Esophagus muscularis mucosa (tissue), 4 donors: ENCODE data around the gene COG2.

Experiments
- EP300 ChIP-seq: sonication (generic); formaldehyde crosslinking; IDR thresholded peaks from one replicate; pipeline ENCODE4 v1.6.1; 2017; ENCODE audit warnings: antibody characterized with exemption
- POLR2A ChIP-seq: fragments of 450-650 bp; IDR thresholded peaks from one replicate; pipeline ENCODE4 v1.6.1; 2017; ENCODE audit warnings: antibody characterized with exemption, moderate library complexity, mild to moderate bottlenecking, low read depth
- TF ChIP-seq, protein P1 (sequence below), 3 experiments: fragments of 200-600 bp in 2 of 3; fragments of 450-650 bp in 1 of 3; sonication (generic) in 2 of 3; IDR thresholded peaks; one replicate each; pipeline ENCODE4 v1.5.1; 2017 to 2019; ENCODE audit warnings: antibody characterized with exemption in 3 of 3, mild to moderate bottlenecking in 2 of 3, moderate library complexity in 1 of 3

GRCh38 chr1:230624097-230624713 lies 18.1 kb upstream of the COG2 start:
- TF ChIP-seq POLR2A (no peak), EP300 (no peak)
- TF ChIP-seq, protein P1, sequence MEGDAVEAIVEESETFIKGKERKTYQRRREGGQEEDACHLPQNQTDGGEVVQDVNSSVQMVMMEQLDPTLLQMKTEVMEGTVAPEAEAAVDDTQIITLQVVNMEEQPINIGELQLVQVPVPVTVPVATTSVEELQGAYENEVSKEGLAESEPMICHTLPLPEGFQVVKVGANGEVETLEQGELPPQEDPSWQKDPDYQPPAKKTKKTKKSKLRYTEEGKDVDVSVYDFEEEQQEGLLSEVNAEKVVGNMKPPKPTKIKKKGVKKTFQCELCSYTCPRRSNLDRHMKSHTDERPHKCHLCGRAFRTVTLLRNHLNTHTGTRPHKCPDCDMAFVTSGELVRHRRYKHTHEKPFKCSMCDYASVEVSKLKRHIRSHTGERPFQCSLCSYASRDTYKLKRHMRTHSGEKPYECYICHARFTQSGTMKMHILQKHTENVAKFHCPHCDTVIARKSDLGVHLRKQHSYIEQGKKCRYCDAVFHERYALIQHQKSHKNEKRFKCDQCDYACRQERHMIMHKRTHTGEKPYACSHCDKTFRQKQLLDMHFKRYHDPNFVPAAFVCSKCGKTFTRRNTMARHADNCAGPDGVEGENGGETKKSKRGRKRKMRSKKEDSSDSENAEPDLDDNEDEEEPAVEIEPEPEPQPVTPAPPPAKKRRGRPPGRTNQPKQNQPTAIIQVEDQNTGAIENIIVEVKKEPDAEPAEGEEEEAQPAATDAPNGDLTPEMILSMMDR (IDR thresholded peaks at IDR 0.05): no peak
